Osteocyte (in vitro differentiated cells): ENCODE data around the gene CHCHD10. TPM values are rescaled to one million over a fixed set of nuclear protein-coding genes. Genes with fewer than 3 reads are reported as not detected.
A peak's percentile ranks its signal among the peaks of the same experiment; 100 is the strongest.

ENCODE experiments used
- DNase-seq: peaks from one replicate; pipeline ENCODE4 v3.0.0; 2021; ENCODE audit warnings: mixed read lengths; ENCODE audit not compliant: unreplicated experiment; ENCODE audit errors: extremely low spot score
- H3K27ac Mint-ChIP-seq: one replicate; pipeline ENCODE4 v1.8.0; 2021; ENCODE audit warnings: mild to moderate bottlenecking, mixed read lengths; ENCODE audit not compliant: unreplicated experiment
- H3K27me3 Mint-ChIP-seq: one replicate; pipeline ENCODE4 v1.8.0; 2021; ENCODE audit warnings: mixed read lengths; ENCODE audit not compliant: unreplicated experiment
- H3K36me3 Mint-ChIP-seq: one replicate; pipeline ENCODE4 v1.8.0; 2021; ENCODE audit warnings: mixed read lengths; ENCODE audit not compliant: unreplicated experiment
- H3K4me1 Mint-ChIP-seq: one replicate; pipeline ENCODE4 v1.8.0; 2021; ENCODE audit warnings: mixed read lengths; ENCODE audit not compliant: unreplicated experiment
- H3K4me3 Mint-ChIP-seq: one replicate; pipeline ENCODE4 v1.8.0; 2021; ENCODE audit warnings: mild to moderate bottlenecking, moderate library complexity, mixed read lengths; ENCODE audit not compliant: unreplicated experiment
- H3K9me3 Mint-ChIP-seq: one replicate; pipeline ENCODE4 v1.8.0; 2021; ENCODE audit warnings: mixed read lengths; ENCODE audit not compliant: unreplicated experiment
- total RNA-seq: library from RNA; stranded (reverse); gene quantifications from 2 replicates; pipeline ENCODE4 v1.2.1, GENCODE V29; 2021
- TF ChIP-seq, protein P1 (sequence below): fragments of 200-600 bp; sonication (generic); IDR thresholded peaks from 2 replicates; pipeline ENCODE4 v1.5.0; 2021; ENCODE audit warnings: antibody characterized with exemption, mild to moderate bottlenecking, moderate library complexity

Gene CHCHD10
- total RNA-seq, 1 donor from 2014 or later: 34.0 TPM

DNA sequence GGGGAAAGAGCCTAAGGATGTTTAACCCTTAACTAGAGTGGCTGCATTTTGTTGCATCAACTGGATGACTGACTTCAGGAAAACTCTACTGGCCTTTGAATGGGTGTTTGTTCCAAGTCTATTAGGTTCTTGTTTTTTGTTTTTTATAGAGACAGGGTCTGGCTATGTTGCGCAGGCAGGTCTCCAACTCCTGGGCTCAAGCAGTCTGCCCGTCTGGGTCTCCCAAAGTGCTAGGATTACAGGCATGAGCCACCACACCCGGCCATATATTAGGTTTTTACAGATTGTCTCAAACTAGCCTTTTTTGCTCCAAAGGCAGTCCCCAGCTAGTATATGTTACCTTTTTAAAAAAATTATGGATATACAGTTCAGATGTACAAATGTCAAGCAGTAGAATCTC lies 20.1 kb upstream of the CHCHD10 start:
- TF ChIP-seq, protein P1, sequence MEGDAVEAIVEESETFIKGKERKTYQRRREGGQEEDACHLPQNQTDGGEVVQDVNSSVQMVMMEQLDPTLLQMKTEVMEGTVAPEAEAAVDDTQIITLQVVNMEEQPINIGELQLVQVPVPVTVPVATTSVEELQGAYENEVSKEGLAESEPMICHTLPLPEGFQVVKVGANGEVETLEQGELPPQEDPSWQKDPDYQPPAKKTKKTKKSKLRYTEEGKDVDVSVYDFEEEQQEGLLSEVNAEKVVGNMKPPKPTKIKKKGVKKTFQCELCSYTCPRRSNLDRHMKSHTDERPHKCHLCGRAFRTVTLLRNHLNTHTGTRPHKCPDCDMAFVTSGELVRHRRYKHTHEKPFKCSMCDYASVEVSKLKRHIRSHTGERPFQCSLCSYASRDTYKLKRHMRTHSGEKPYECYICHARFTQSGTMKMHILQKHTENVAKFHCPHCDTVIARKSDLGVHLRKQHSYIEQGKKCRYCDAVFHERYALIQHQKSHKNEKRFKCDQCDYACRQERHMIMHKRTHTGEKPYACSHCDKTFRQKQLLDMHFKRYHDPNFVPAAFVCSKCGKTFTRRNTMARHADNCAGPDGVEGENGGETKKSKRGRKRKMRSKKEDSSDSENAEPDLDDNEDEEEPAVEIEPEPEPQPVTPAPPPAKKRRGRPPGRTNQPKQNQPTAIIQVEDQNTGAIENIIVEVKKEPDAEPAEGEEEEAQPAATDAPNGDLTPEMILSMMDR: no peak
- Mint-ChIP-seq H3K36me3 (peaks cover under 1% of the 10 kb centered on the region), H3K4me3 (peak overlapping the region; percentile 88), H3K27ac (peak overlapping the region; percentile 70), H3K4me1 (peaks cover 46% of the 10 kb centered on the region), H3K9me3 (no peaks in the 10 kb centered on the region), H3K27me3 (no peaks in the 10 kb centered on the region)
- DNase-seq: no peak

DNA sequence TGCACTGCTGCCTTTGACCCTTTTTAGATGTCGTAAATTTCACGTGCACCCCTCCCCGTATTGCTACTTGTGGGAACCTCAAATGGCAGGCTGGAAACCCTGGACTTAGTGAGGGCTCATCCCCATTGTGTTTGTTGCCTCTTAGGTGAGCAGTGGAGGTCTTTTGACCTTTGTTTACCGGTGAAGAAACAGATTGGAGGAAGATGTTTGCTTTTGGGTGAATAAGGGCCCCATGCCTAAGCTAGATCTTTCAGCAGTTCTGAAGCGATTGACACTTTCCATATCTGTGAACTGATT lies 19.8 kb upstream of the CHCHD10 start:
- Mint-ChIP-seq H3K36me3 (no peaks in the 10 kb centered on the region), H3K4me3 (peak overlapping the region; percentile 88), H3K4me1 (peaks cover 46% of the 10 kb centered on the region), H3K27ac (peak overlapping the region; percentile 70), H3K27me3 (no peaks in the 10 kb centered on the region), H3K9me3 (no peaks in the 10 kb centered on the region)
- no peak for DNase-seq
- TF ChIP-seq, protein P1: no peak

DNA sequence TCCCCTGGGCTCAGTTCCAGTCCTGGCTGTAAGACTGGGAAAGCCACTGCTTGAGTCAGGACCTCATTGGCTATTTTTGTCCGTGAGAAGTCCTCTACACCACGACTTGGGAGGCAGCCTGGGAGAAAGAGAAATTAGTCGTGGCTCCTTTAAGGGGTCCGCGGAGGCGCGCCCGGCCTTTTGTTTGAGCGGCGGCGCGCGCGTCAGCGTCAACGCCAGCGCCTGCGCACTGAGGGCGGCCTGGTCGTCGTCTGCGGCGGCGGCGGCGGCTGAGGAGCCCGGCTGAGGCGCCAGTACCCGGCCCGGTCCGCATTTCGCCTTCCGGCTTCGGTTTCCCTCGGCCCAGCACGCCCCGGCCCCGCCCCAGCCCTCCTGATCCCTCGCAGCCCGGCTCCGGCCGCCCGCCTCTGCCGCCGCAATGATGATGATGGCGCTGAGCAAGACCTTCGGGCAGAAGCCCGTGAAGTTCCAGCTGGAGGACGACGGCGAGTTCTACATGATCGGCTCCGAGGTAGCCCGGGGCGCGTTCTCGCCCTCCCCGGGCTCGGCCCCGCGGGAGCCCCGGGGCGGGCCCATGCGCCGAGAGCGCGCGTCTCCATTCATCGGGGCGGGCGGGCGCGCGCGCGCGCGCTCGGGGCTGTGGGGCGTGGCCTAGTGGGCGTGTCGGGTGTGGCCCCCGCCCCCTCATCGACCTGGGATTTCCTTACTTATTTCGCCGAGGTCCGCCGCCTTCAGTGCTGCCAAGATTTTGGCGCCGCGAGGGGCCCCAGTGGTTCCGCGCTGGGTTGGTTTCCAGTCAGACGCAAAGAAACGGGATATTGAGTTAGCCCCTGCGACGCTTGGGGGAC lies 19.2 kb upstream of the CHCHD10 start, which contains the start of gene SMARCB1:
TSS of gene SMARCB1 (plus strand) at position 215 of the 848 bp plus-strand sequence. CDS start at position 419, 204 bp downstream.
- no peaks in the 10 kb centered on the region for H3K27me3 Mint-ChIP-seq
- no peaks in the 10 kb centered on the region for H3K9me3 Mint-ChIP-seq
- peaks cover 52% of the 10 kb centered on the region for H3K4me1 Mint-ChIP-seq
- no peaks in the 10 kb centered on the region for H3K36me3 Mint-ChIP-seq
- peak within 1 kb of the TSS; percentile 88 for H3K4me3 Mint-ChIP-seq
- peak within 1 kb of the TSS; percentile 93 for H3K27ac Mint-ChIP-seq
- DNase-seq: peak; percentile 95
- TF ChIP-seq, protein P1: no peak

DNA sequence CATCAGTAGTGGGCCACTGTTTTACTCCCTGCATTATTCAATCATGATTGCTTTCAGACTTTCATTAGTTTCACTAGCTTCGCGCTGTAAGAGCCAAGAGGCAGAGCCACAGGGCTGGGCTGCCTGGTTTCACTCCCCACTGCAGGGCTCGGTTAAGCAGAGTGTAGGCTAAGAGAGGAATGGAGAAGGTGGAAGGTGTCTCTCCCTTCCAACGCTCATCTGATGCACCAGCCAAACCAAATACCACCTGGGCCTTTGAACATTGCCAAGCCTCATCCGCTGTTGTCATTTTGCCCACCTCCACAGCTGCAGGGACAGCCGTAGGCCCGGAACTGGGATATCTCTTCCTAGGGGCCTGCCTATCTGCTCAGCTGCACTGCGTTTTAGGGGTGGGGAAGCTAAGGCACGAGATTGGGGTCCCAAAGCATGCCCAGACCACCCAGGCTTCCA lies 18.5 kb upstream of the CHCHD10 start:
- TF ChIP-seq, protein P1: no peak
- H3K36me3 Mint-ChIP-seq: peaks cover 3% of the 10 kb centered on the region
- H3K27ac Mint-ChIP-seq: peak overlapping the region; percentile 93
- H3K4me3 Mint-ChIP-seq: peak overlapping the region; percentile 88
- H3K4me1 Mint-ChIP-seq: peaks cover 55% of the 10 kb centered on the region
- no peak for DNase-seq
- H3K27me3 Mint-ChIP-seq: no peaks in the 10 kb centered on the region
- no peaks in the 10 kb centered on the region for H3K9me3 Mint-ChIP-seq

DNA sequence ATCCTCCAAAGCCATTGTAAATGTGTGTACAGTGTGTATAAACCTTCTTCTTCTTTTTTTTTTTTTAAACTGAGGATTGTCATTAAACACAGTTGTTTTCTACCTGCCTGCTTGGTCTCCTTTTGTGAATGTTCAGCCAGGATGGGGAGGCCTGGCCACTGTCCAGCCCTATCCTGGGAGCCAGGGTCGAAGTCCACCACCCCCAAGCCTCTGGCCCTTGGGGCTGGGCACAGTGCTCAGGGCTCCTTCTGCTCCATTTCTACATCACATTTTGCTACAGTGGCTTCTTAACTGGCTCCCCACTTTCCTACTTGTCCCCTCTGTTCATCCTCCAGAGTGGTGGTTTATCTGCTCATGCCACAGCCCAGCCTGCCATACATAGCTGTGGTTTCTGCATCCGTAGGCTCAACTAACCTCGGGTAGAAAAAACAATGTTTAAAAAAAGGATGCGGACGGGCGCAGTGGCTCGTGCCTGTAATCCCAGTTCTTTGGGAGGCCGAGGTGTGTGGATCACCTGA lies 16.5 kb upstream of the CHCHD10 start:
- DNase-seq: no peak
- Mint-ChIP-seq H3K36me3 (peaks cover 3% of the 10 kb centered on the region), H3K4me1 (peaks cover 51% of the 10 kb centered on the region), H3K9me3 (no peaks in the 10 kb centered on the region), H3K4me3 (no peak overlapping the region), H3K27me3 (no peaks in the 10 kb centered on the region), H3K27ac (peak overlapping the region; percentile 61)
- TF ChIP-seq, protein P1: no peak
